ENCODE results near the gene ID2.

The ID2 gene

GRCh38 chr2:8732601-8733000 is 50.7 kb downstream of the ID2 start:
- Histone ChIP-seq H3K27me3 (ENCODE audit: insufficient read depth, low read length) (no peaks in the 10 kb centered on the region), H3K4me1 (ENCODE audit: control insufficient read depth, insufficient read depth, low read length, unreplicated experiment) (no peaks in the 10 kb centered on the region), H2AFZ (ENCODE audit: low read length, unreplicated experiment) (no peak overlapping the region), H3K27ac (ENCODE audit: low read depth, low read length) (no peak overlapping the region), H3K4me3 (ENCODE audit: low read depth, low read length) (no peak overlapping the region), H3K36me3 (ENCODE audit: insufficient read depth, low read length) (peaks cover 19% of the 10 kb centered on the region), H3K79me2 (ENCODE audit: control insufficient read depth, insufficient read depth, low read length, unreplicated experiment) (no peaks in the 10 kb centered on the region)
